Activated CD4-positive, alpha-beta T cell treated with anti-CD3 and anti-CD28 coated beads for 4 hours (primary cell): ENCODE data around the gene MICAL2.

Source experiments
- DNase-seq, 2 donors: peaks; one replicate each; pipeline ENCODE4 v3.0.0-alpha.2; 2020

MICAL2 gene

DNA sequence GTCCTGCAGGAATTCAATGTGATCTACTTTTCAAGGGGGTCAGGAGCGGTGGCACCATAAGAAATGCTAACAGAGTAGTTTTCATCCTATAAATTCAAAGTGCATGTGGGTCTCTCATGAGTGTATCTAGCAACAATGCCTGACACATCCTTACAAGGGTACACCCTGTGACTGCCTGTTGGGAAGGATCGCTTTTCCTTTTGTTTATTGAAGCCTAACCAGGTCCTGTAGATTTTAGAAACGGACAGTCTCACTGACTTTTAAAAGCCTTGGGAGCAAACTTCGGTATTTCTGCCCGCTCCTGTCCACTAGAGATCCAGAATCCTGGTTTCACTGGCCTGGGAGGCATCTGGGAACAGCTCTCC is 102.4 kb downstream of the MICAL2 start:
- no peak for DNase-seq

GRCh38 chr11:12213883-12214282 is 103.5 kb downstream of the MICAL2 start:
- DNase-seq: no peak

GRCh38 chr11:12214751-12215150 is 104.4 kb downstream of the MICAL2 start:
- no peak for DNase-seq

DNA sequence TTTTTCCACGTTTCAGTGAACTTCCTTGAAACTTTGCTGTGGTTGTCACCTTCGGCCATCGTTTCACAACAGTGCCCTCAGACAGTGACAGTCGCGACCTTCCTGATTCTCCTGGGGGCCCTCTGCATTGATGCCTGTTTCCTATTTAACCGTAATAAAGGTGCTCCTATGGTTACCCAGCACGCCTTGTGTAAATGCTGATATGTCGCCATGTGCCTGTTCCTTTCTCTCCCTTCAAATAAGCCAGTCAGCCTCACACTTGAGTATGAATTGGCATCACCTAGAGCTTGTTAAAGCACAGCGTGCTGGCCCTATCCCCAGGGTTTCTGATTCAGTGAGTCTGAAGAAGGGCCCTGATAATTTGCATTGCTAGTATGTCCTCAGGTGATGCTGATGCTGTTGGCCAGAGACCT is 104.8 kb downstream of the MICAL2 start:
- no peak for DNase-seq

GRCh38 chr11:12216041-12216451 is 105.7 kb downstream of the MICAL2 start:
- DNase-seq: no peak

DNA sequence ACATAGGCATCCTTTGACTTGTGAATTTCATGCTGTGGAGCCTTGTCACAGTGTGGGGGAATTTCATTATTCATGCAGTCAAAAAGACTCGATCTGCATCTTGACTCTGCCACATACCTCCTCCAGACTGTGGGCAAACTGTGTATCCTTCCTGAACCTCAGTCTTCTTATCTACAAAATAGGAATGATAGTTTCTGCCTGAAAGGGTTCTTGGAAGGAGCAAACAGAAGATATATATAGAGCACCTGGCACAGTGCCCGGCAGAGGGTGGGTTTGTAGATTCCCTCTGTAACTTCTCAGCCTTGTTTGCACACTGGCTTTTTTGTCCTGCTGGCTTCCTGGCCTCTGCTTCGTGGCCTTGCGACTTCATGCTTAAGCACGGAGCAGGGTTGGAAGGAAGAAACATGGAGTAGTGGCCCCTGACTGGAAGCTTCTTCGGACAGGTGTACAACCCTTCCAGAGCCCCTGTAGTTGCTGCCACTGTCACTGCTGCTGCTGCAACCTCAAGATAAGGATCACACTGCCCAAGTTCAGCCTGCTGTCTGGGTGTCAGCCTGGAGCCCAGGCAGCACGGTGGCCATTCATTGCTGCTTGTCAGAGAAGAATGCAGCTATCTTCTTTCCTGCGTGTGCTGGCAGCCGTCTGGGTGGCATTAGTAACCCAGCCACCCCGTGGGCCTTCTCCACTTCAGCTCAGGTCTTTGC is 106.4 kb downstream of the MICAL2 start:
- no peak for DNase-seq

GRCh38 chr11:12217879-12218278 is 107.5 kb downstream of the MICAL2 start:
- no peak for DNase-seq

DNA sequence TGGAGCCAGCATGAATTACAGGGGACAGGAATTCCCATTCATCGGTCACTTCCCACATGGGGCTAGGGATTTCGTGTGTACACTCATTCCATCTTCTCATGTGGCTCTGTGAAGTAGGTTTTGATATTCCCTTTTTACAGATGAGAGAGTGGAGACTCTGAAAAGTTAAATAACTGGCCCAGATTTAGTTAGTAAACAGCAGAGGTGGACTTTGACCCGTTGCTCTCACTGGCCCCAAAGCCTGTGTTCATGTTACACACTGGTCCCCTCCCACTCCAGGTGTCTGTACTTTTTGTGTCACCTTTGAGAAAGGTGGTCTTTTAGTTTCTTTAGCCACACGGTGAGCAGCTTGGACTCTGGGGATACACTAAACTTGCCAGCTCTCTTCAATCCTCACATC is 108.5 kb downstream of the MICAL2 start:
- DNase-seq: no peak

DNA sequence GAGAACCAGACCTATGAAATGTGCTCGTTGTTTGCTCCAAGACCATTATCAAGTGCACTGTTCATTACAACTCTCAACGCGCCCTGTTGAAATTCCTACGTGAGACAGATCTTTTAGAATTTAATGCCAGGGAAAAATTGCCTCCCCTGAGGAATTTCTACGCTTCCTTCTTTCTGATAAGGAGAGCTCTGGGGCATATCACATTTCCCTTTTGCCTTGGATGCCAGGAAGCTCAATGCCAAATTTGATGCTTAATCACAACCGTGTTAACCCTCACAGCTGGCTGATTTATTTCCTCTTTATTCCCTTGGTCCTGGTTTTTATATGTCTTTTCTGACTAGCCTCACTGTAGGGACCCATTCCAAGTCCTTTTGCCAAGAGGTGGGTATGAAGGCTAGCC is 109.4 kb downstream of the MICAL2 start:
- no peak for DNase-seq

GRCh38 chr11:12220305-12220704 is 109.9 kb downstream of the MICAL2 start:
- no peak for DNase-seq

GRCh38 chr11:12221051-12221535 is 110.7 kb downstream of the MICAL2 start:
- no peak for DNase-seq

DNA sequence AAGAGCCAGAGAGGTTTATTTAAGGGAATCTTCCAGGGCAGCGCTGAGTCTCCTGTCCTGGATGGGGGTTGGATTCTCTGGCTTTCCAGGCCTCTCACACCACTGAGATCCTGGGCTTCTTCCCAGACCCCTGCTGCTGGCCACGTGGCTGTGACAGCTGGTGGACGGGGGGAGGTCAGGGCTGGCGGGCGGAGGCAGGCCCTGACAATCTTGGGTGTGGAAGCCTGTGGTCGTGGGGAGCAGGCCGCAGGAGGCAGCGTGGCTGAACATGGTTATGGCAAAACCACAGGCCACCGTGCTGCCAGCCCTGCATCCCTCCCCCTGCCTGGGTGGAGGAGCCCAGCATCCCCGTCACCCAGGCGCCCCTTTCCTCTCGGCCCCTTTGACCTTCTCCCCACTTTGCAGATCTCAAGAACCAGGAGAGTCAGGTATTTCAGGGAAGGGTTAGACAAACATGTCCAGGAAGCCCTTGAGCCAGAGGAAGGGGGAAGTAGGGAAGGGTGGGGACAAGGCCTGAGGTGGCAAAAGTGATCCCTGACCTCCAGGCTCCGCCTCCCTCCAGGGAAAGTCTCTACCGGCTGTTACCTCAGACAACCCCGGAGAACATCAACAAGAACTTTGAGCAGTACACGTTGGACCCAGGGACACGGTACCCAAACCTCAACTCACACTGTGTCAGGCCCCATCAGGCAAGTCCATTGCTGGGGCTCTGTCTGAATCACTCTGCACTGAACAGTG is 111.8 kb downstream of the MICAL2 start:
- DNase-seq: no peak

DNA sequence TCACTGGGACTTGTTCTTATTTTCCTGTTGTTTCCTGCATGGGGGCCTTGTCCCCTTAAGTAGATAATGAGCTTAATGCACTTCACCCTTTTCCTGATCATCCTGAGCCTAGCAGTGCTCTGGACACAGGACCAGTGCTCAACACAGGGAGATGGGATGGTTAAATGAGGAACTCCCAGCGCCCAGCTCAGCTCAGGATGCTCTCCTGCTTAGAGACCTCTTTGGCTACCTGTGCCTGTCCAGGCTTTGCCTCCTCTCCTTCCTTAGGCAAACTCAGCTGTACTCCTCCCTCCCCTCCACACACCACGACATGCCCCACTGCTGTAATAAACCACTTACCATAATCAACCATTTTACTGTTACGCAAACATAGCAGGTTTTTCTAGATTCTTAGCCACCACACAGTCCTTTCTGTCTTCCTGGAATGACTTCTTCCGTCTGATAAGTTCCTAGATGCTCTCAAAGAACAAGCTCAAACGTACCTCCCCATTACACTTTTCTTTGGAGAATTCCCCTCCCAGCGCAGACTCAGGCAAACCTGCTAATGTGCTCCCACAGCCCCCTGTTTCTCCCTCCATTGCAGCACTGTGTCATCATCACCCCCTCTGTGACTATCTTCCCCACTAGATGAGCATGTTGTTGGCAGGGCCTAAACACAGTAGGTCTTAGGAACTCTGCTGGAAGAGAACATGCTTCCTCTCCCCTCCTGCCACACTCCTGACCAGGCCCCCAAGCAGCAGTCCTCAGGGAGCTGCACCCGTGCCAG is 113.6 kb downstream of the MICAL2 start:
- DNase-seq: no peak

- peak; percentile 69 to 78 for DNase-seq
These were observed 114.1 kb downstream of the MICAL2 start for GRCh38 chr11:12224537-12224893.

- no peak for DNase-seq
These were observed 114.8 kb downstream of the MICAL2 start for GRCh38 chr11:12225046-12225739.

DNA sequence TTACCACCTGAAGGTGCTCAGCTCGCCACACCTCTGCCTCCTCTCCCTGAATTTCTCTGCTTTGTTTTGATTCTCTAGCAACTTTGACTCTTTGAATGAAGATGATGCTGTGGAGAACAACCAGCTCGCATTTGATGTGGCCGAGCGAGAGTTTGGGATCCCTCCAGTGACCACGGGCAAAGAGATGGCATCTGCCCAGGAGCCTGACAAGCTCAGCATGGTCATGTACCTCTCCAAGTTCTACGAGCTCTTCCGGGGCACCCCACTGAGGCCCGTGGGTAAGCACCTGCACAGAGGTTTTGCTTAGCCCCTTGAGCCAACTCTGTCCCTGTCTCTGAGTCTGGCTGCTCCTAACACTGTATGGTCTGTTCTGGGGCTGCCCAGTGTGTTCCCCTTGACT is 115.7 kb downstream of the MICAL2 start:
- no peak for DNase-seq

- no peak for DNase-seq
These were observed 119.2 kb downstream of the MICAL2 start for GRCh38 chr11:12229450-12230229.

GRCh38 chr11:12232160-12232559 is 121.8 kb downstream of the MICAL2 start:
- DNase-seq: no peak

DNA sequence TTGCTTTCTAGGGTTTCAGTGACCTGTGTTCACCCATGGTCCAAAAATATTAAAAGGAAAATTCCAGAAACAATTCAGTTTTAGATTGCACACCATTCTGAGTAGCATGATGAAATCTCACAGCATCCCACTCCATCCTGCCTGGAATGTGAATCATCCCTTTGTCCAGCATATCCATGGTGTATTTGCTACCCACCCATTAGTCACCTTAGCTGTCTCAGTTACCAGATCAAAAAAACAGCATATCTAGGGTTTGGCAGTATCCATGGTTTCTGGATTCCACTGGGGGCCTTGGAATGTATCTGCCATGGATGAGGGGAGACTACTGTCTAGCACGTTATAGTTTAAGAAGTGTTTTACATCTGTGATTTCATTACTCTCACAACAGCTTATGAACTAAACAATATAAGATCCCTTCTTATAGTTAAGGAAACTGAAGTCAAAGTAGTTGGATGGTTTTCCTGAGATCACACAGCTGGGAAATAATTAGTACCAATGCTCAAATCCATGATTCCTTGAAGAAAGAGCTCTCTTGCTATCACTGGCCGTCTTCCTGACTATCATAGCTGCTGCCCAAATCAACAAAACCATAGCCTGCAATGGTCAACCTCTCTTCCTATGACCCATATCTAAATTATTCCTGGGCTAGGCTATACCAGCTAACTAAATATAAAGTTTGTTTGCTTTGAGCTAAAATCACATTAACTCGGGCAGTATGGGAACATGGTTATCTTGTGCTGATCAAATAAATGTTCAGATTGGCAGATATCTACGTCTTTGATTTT is 122.6 kb downstream of the MICAL2 start:
- DNase-seq: no peak

DNA sequence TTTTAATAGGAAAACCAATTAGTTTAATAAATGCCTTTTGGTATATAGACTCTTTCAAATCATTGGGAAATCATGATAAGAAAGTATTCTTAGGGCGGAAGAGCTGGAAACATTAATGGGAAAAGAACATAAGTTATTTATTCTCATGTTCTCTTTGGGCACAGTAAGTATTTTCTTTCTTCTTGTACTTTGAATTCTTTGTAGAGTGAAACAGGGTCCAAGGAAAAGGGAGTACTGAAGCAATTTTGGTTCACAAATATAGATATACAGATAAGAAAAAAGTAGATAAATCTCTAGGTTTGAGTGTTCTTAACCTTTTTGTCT is 123.2 kb downstream of the MICAL2 start:
- DNase-seq: no peak

DNA sequence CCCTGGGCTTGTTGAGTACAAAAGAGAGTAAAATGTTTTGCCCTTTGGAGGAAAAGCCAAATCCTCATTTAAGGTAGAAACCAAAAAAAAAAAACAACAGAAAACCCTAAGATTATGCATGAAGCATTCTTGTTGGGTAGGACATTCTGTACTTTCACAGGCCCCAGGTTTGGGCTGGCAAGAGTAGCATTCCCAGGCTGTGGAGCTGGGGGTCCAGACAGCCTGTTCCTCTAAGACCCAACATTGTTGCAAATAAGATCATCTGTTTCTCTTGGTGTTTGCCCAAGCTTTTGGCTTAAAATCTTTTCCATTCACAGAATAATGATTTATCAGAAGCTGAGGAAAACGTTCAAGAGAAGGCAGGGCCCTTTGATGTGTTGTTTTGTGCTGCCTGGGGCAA is 123.8 kb downstream of the MICAL2 start:
- no peak for DNase-seq

GRCh38 chr11:12235080-12235479 is 124.7 kb downstream of the MICAL2 start:
- no peak for DNase-seq
